Fibroblast of lung (primary cell): ENCODE data around the gene ACOXL. TPM values are rescaled to one million over a fixed set of nuclear protein-coding genes. Genes with fewer than 3 reads are reported as not detected.
"Not testable (repeated sequence)": the region's sequence is repeated elsewhere in the genome, so short reads cannot be mapped to it uniquely, and the experiment has no call there.

Source experiments
- DNase-seq, 2 donors: peaks; one replicate each; pipeline versions ENCODE4 v3.0.0 to v3.0.0-alpha.2; 2010; ENCODE audit warnings: low read depth in 2 of 2
- H2AFZ ChIP-seq: 2 replicates; pipeline ENCODE4 v1.5.1; 2012; ENCODE audit warnings: low read length, control low read depth, inconsistent platforms
- H3K27ac ChIP-seq: 2 replicates; pipeline ENCODE4 v1.5.1; 2011; ENCODE audit warnings: low read length, control low read depth; ENCODE audit not compliant: insufficient read depth
- H3K27me3 ChIP-seq: 2 replicates; pipeline ENCODE4 v1.5.1; 2011; ENCODE audit warnings: mild to moderate bottlenecking, low read length; ENCODE audit not compliant: control insufficient read depth, insufficient read depth
- H3K36me3 ChIP-seq: 2 replicates; pipeline ENCODE4 v1.5.1; 2011; ENCODE audit warnings: low read length; ENCODE audit not compliant: control insufficient read depth, insufficient read depth
- H3K4me1 ChIP-seq: 2 replicates; pipeline ENCODE4 v1.5.1; 2011; ENCODE audit warnings: low read length; ENCODE audit not compliant: control insufficient read depth, insufficient read depth; ENCODE audit errors: extremely low read depth
- H3K4me2 ChIP-seq: 2 replicates; pipeline ENCODE4 v1.5.1; 2011; ENCODE audit warnings: low read length, control low read depth; ENCODE audit not compliant: insufficient read depth; ENCODE audit errors: extremely low read depth
- H3K4me3 ChIP-seq, 4 experiments: fragments of 200-600 bp in 1 of 4; sonication (generic) in 1 of 4; replicated peaks in 1 of 4; 2 replicates each; pipeline ENCODE4 v1.5.1; 2011 to 2016; ENCODE audit warnings: low read length in 4 of 4, low read depth in 3 of 4, mild to moderate bottlenecking in 3 of 4, control low read depth in 2 of 4, inconsistent platforms in 1 of 4, mixed read lengths in 1 of 4; ENCODE audit not compliant: insufficient read depth in 1 of 4; ENCODE audit errors: control extremely low read depth in 1 of 4
- H3K79me2 ChIP-seq: 2 replicates; pipeline ENCODE4 v1.5.1; 2012; ENCODE audit warnings: mild to moderate bottlenecking, low read length, inconsistent platforms; ENCODE audit not compliant: control insufficient read depth, insufficient read depth
- H3K9ac ChIP-seq: 2 replicates; pipeline ENCODE4 v1.5.1; 2011; ENCODE audit warnings: mild to moderate bottlenecking, low read length, control low read depth; ENCODE audit not compliant: insufficient read depth
- H3K9me3 ChIP-seq: 2 replicates; pipeline ENCODE4 v1.5.1; 2012; ENCODE audit warnings: low read depth, low read length; ENCODE audit not compliant: control insufficient read depth, insufficient read depth
- H4K20me1 ChIP-seq: 2 replicates; pipeline ENCODE4 v1.5.1; 2011; ENCODE audit warnings: low read length; ENCODE audit not compliant: control insufficient read depth, insufficient read depth; ENCODE audit errors: extremely low read depth
- EZH2 ChIP-seq: IDR thresholded peaks from 2 replicates; pipeline ENCODE4 v1.5.1; 2012; ENCODE audit warnings: low read length, control low read depth, mild to moderate bottlenecking; ENCODE audit errors: missing control alignments
- polyA plus RNA-seq, 2 donors: library from polyadenylated mRNA; depleted of rRNA in 1 of 2; stranded (reverse) in 1 of 2; unstranded in 1 of 2; fragments of >200 nt; gene quantifications; 2 replicates each; pipeline ENCODE4 v1.2.1, GENCODE V29; 2011 to 2012; ENCODE audit warnings: missing spikeins in 1 of 2
- total RNA-seq: library from RNA; depleted of rRNA; stranded (reverse); fragments of >200 nt; gene quantifications from 2 replicates; pipeline ENCODE4 v1.2.1, GENCODE V29; 2014
- TF ChIP-seq, protein P1 (sequence below), 2 donors: IDR thresholded peaks in 1 of 2; conservative IDR thresholded peaks in 1 of 2; 1 replicate in 1 of 2; 2 replicates in 1 of 2; pipeline ENCODE4 v1.5.1; 2011 to 2012; ENCODE audit warnings: low read length in 2 of 2, control low read depth in 1 of 2, inconsistent platforms in 1 of 2, low read depth in 1 of 2, mild to moderate bottlenecking in 1 of 2

ACOXL gene
- total and polyA plus RNA-seq, 2 donors (not counting 1 experiment from before 2014, with no cell fraction given), result not detected

DNA sequence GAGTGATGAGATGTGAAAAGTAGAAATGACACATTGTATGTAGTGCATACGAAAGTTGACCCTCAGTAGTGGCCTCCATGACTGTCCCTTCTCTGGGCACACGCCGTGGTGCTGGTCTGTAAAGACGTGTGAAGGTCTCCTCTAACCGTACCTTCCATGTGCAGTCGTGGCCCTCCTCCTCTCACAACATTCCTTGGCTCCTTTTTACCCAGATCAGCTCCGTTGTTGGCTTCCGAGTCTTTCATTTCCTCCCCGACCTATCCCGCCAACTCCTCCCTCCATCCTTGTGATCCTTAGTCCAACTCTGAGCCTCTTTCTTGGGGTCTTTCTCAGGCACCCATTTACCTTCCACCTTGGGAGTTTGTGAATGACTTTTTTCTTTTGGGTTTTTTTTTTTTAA, 227.9 kb downstream of the ACOXL start:
- no peak overlapping the region for H3K9ac ChIP-seq
- no peak for TF ChIP-seq EZH2
- TF ChIP-seq, protein P1, sequence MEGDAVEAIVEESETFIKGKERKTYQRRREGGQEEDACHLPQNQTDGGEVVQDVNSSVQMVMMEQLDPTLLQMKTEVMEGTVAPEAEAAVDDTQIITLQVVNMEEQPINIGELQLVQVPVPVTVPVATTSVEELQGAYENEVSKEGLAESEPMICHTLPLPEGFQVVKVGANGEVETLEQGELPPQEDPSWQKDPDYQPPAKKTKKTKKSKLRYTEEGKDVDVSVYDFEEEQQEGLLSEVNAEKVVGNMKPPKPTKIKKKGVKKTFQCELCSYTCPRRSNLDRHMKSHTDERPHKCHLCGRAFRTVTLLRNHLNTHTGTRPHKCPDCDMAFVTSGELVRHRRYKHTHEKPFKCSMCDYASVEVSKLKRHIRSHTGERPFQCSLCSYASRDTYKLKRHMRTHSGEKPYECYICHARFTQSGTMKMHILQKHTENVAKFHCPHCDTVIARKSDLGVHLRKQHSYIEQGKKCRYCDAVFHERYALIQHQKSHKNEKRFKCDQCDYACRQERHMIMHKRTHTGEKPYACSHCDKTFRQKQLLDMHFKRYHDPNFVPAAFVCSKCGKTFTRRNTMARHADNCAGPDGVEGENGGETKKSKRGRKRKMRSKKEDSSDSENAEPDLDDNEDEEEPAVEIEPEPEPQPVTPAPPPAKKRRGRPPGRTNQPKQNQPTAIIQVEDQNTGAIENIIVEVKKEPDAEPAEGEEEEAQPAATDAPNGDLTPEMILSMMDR (conservative IDR thresholded peaks at IDR 0.05 in 1 of 2, IDR thresholded peaks at IDR 0.05 in 1 of 2; ENCODE audit: low read depth in 1 of 2, low read length in 2 of 2), result no peak
- no peaks in the 10 kb centered on the region for H3K9me3 ChIP-seq
- no peaks in the 10 kb centered on the region for H4K20me1 ChIP-seq
- H3K4me3 ChIP-seq, result no peak overlapping the region
- DNase-seq, result no peak
- H3K27ac ChIP-seq, result no peak overlapping the region
- no peak overlapping the region for H3K4me2 ChIP-seq
- no peaks in the 10 kb centered on the region for H3K36me3 ChIP-seq
- H3K27me3 ChIP-seq, result no peaks in the 10 kb centered on the region
- H3K4me1 ChIP-seq, result no peaks in the 10 kb centered on the region
- H3K79me2 ChIP-seq, result no peaks in the 10 kb centered on the region
- no peak overlapping the region for H2AFZ ChIP-seq

DNA sequence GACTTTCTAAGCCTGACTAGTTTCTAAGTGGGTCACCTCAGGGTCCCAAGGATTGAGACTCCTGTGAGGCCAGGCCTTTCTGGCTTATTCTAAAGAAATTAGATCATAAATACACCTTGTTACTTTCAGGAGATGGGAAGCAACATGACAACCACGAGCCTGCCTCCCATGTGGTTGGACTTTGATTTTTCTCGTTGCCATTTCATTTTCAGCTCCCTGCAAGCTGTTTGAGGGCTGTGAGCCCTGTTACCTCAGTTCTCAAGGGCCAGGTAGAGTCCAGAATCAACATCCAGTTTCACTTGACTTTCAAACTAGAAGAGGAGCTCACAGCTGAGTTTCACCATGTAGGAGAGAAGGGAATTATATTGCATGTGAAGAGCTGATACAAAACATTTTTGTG, 228.6 kb downstream of the ACOXL start:
- H3K27ac ChIP-seq, result no peak overlapping the region
- H3K9me3 ChIP-seq, result no peaks in the 10 kb centered on the region
- H3K79me2 ChIP-seq, result no peaks in the 10 kb centered on the region
- H2AFZ ChIP-seq, result no peak overlapping the region
- no peaks in the 10 kb centered on the region for H4K20me1 ChIP-seq
- no peaks in the 10 kb centered on the region for H3K36me3 ChIP-seq
- no peak overlapping the region for H3K4me3 ChIP-seq
- H3K27me3 ChIP-seq, result no peaks in the 10 kb centered on the region
- no peak overlapping the region for H3K9ac ChIP-seq
- TF ChIP-seq, protein P1 (conservative IDR thresholded peaks at IDR 0.05 in 1 of 2, IDR thresholded peaks at IDR 0.05 in 1 of 2; ENCODE audit: low read depth in 1 of 2, low read length in 2 of 2), result no peak
- TF ChIP-seq EZH2, result no peak
- no peak overlapping the region for H3K4me2 ChIP-seq
- DNase-seq, result no peak
- H3K4me1 ChIP-seq, result no peaks in the 10 kb centered on the region

DNA sequence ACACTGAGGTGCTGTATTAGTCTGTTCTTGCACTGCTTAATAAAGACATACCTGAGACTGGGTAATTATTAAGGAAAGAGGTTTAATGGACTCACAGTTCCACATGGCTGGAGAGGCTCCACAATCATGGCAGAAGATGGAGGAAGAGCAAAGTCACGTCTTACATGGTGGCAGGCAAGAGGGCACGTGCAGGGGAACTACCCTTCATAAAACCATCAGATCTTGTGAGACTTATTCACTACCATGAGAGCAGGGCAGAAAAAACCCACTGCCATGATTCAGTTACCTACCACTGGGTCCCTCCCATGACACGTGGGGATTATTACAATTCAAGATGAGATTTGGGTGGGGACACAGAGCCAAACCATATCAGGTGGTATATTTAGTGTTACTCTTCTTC, 229.3 kb downstream of the ACOXL start:
- H3K79me2 ChIP-seq, H4K20me1 ChIP-seq, H3K4me3 ChIP-seq, H3K27ac ChIP-seq, H3K27me3 ChIP-seq, H3K9ac ChIP-seq, H3K9me3 ChIP-seq, DNase-seq, H3K36me3 ChIP-seq, H3K4me1 ChIP-seq, H2AFZ ChIP-seq, H3K4me2 ChIP-seq: not testable (repeated sequence)

DNA sequence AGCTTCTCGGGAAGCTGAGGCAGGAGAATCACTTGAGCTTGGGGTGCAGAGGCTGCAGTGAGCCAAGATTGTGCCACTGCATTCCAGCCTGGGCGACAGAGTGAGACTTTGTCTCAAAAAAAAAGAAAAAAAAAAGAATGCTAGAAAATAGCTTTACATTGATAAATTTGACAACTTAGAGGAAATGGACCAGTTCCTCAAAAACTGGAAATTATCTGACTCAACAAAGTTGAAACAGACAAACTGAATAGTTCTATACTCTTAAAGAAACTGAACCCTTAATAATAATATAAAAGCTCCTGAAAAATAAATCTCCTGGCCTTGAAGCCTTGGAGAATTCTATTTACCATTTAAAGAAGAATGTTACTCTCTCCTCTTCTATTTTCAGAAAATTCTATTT, 237.3 kb downstream of the ACOXL start:
- Histone ChIP-seq H3K4me2 (no peak overlapping the region), H4K20me1 (no peaks in the 10 kb centered on the region), H3K9me3 (no peaks in the 10 kb centered on the region), H3K36me3 (no peaks in the 10 kb centered on the region), H3K27ac (no peak overlapping the region), H3K27me3 (peaks cover 9% of the 10 kb centered on the region), H2AFZ (no peak overlapping the region), H3K4me3 (no peak overlapping the region), H3K4me1 (no peaks in the 10 kb centered on the region), H3K9ac (no peak overlapping the region), H3K79me2 (no peaks in the 10 kb centered on the region)
- TF ChIP-seq, protein P1 (conservative IDR thresholded peaks at IDR 0.05 in 1 of 2, IDR thresholded peaks at IDR 0.05 in 1 of 2; ENCODE audit: low read depth in 1 of 2, low read length in 2 of 2), result no peak
- no peak for TF ChIP-seq EZH2
- DNase-seq, result no peak
